OCI-LY7 (cell line): Measurements from ENCODE around the gene EOMES.

Source experiments
- EZH2phosphoT487 ChIP-seq: fragments of 200-600 bp; sonication (generic); IDR thresholded peaks from 2 replicates; pipeline ENCODE4 v1.6.1; 2018; ENCODE audit warnings: low read depth, borderline replicate concordance, mild to moderate bottlenecking, mixed run types, antibody characterized with exemption, low read length, moderate library complexity, mixed read lengths
- TF ChIP-seq, protein P1 (sequence below): fragments of 200-600 bp; sonication (generic); conservative IDR thresholded peaks from 2 replicates; pipeline ENCODE4 v1.5.1; 2014; ENCODE audit warnings: mild to moderate bottlenecking, antibody characterized with exemption, low read length, moderate library complexity, mixed read lengths

GRCh38 chr3:27696906-27697305 is 25.2 kb downstream of the EOMES start:
- TF ChIP-seq, protein P1, sequence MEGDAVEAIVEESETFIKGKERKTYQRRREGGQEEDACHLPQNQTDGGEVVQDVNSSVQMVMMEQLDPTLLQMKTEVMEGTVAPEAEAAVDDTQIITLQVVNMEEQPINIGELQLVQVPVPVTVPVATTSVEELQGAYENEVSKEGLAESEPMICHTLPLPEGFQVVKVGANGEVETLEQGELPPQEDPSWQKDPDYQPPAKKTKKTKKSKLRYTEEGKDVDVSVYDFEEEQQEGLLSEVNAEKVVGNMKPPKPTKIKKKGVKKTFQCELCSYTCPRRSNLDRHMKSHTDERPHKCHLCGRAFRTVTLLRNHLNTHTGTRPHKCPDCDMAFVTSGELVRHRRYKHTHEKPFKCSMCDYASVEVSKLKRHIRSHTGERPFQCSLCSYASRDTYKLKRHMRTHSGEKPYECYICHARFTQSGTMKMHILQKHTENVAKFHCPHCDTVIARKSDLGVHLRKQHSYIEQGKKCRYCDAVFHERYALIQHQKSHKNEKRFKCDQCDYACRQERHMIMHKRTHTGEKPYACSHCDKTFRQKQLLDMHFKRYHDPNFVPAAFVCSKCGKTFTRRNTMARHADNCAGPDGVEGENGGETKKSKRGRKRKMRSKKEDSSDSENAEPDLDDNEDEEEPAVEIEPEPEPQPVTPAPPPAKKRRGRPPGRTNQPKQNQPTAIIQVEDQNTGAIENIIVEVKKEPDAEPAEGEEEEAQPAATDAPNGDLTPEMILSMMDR = no peak
- TF ChIP-seq EZH2phosphoT487 = no peak
